Measurements from ENCODE around the gene MAP4K4.

MAP4K4 gene

DNA sequence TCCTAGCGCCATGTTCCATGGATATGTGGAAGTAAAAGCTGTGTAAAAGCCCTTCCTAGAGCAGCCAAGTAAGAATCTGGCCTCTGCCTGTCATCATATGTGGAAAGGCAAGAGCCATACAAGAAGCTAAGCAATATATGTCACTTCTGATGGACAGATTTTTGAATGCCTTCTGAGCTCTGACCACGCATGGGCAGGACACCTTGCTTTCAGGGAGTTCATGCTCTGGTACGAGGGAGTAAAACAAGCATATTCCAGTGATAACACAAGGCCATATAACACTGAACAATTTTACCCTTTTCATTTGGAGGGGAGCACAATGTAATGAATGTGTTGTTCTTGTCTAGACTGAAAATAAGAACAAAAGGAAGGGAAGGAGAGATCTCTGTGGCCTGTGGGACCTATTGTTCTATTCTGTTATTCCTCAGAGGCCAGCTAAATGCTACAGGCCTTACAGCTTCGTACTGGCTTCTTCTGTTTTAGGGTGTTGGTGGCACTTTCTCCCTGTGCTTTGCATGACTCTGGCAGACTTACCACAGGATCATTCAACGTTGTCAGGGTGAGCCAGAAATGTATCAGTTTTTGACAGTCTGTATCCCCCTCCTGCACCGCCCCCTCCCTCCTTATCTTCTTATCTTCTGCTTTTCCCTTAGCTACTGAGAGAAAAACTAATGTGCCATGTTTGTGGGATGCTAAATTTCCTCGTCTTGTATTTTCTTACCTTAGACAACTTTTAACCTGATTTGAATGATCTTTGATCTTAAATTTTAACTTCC, 99.5 kb downstream of the MAP4K4 start:
- H3K9ac ChIP-seq (ENCODE audit: low read length), result no peak overlapping the region
- H3K9me3 ChIP-seq (ENCODE audit: insufficient read depth, low read length), result no peaks in the 10 kb centered on the region
- no peak overlapping the region for H2AFZ ChIP-seq (ENCODE audit: low read depth, low read length, severe bottlenecking)
- H3F3A ChIP-seq (ENCODE audit: insufficient read depth), result no peaks in the 10 kb centered on the region; the same call in 1 of the 2 replicates
- no peaks in the 10 kb centered on the region for H3K27me3 ChIP-seq (ENCODE audit: low read length)
- H3K4me3 ChIP-seq (ENCODE audit: insufficient read depth, low read length, poor library complexity, severe bottlenecking), result no peak overlapping the region
- no peak overlapping the region for H3K4me2 ChIP-seq (ENCODE audit: low read depth, low read length, poor library complexity, severe bottlenecking)
- TF ChIP-seq, protein P1, sequence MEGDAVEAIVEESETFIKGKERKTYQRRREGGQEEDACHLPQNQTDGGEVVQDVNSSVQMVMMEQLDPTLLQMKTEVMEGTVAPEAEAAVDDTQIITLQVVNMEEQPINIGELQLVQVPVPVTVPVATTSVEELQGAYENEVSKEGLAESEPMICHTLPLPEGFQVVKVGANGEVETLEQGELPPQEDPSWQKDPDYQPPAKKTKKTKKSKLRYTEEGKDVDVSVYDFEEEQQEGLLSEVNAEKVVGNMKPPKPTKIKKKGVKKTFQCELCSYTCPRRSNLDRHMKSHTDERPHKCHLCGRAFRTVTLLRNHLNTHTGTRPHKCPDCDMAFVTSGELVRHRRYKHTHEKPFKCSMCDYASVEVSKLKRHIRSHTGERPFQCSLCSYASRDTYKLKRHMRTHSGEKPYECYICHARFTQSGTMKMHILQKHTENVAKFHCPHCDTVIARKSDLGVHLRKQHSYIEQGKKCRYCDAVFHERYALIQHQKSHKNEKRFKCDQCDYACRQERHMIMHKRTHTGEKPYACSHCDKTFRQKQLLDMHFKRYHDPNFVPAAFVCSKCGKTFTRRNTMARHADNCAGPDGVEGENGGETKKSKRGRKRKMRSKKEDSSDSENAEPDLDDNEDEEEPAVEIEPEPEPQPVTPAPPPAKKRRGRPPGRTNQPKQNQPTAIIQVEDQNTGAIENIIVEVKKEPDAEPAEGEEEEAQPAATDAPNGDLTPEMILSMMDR (IDR thresholded peaks at IDR 0.05; ENCODE audit: insufficient read depth, low read length, poor library complexity, severe bottlenecking), result no peak
- TF ChIP-seq EZH2phosphoT487 (conservative IDR thresholded peaks at IDR 0.05; ENCODE audit: low read length), result no peak
- H3K9me2 ChIP-seq (replicated peaks; ENCODE audit: insufficient read depth, low read length), result no peaks in the 10 kb centered on the region
- H3K27ac ChIP-seq (ENCODE audit: low read depth, low read length), result no peak overlapping the region
- H3K36me3 ChIP-seq (ENCODE audit: low read length), result no peaks in the 10 kb centered on the region
- peaks cover 95% of the 10 kb centered on the region for H3K79me2 ChIP-seq (ENCODE audit: insufficient read depth, low read length)
- peaks cover 16% of the 10 kb centered on the region; the same call in 1 of the 2 replicates for H4K20me1 ChIP-seq (ENCODE audit: low read depth, low read length)

DNA sequence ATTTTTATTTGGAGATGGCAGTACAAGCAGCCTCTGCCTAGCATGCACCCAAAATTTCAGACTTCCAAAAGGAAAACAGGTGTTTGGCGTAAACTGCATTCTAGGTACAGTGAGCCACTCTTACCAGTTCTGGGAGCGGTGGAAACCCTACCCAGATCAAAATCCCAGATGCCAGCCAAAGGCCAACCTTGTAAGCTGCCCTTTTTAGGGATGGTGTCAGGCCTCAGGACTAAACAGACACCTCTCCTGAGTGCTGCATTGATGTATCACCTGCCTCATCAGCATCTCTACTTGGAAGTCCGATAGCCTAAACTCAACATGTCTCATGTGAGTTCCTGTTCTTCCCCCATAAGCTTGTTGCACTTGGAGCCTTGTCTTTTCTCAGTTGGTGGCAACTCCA, 104.0 kb downstream of the MAP4K4 start:
- H3K27ac ChIP-seq (ENCODE audit: low read depth, low read length), result no peak overlapping the region
- H3K27me3 ChIP-seq (ENCODE audit: low read length), result no peaks in the 10 kb centered on the region
- no peak overlapping the region for H3K4me2 ChIP-seq (ENCODE audit: low read depth, low read length, poor library complexity, severe bottlenecking)
- peaks cover 5% of the 10 kb centered on the region; the same call in 1 of the 2 replicates for H4K20me1 ChIP-seq (ENCODE audit: low read depth, low read length)
- no peaks in the 10 kb centered on the region for H3K36me3 ChIP-seq (ENCODE audit: low read length)
- H3F3A ChIP-seq (ENCODE audit: insufficient read depth), result no peaks in the 10 kb centered on the region
- H3K9me2 ChIP-seq (replicated peaks; ENCODE audit: insufficient read depth, low read length), result no peaks in the 10 kb centered on the region
- no peak overlapping the region for H3K9ac ChIP-seq (ENCODE audit: low read length)
- H2AFZ ChIP-seq (ENCODE audit: low read depth, low read length, severe bottlenecking), result no peak overlapping the region
- H3K4me3 ChIP-seq (ENCODE audit: insufficient read depth, low read length, poor library complexity, severe bottlenecking), result no peak overlapping the region
- TF ChIP-seq, protein P1 (IDR thresholded peaks at IDR 0.05; ENCODE audit: insufficient read depth, low read length, poor library complexity, severe bottlenecking), result no peak
- TF ChIP-seq EZH2phosphoT487 (conservative IDR thresholded peaks at IDR 0.05; ENCODE audit: low read length), result no peak
- peaks cover 97% of the 10 kb centered on the region for H3K79me2 ChIP-seq (ENCODE audit: insufficient read depth, low read length)
- no peaks in the 10 kb centered on the region for H3K9me3 ChIP-seq (ENCODE audit: insufficient read depth, low read length)

DNA sequence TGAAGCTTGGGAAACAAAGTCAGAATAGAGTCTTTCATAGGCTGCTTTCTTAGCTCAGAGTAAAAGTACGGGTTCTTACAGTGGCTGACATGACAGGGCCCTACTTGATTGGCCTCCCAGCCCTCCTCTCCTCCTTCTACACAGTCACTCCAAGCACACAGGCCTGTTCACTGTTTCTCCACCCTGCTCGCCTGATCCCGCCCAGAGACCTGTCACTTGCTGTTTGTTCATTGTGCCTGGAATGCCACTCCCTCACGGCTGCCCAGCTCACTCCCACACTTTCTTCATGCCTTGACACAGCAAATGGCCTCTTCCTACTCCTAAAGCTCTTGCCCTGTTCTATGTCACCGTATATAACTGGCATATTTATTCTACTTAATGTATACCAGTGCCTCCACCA, 104.8 kb downstream of the MAP4K4 start:
- Histone ChIP-seq H3K27me3 (ENCODE audit: low read length) (no peaks in the 10 kb centered on the region), H3K9me3 (ENCODE audit: insufficient read depth, low read length) (no peaks in the 10 kb centered on the region), H3K4me2 (ENCODE audit: low read depth, low read length, poor library complexity, severe bottlenecking) (no peak overlapping the region), H3K9me2 (replicated peaks; ENCODE audit: insufficient read depth, low read length) (no peaks in the 10 kb centered on the region), H3K79me2 (ENCODE audit: insufficient read depth, low read length) (peaks cover 97% of the 10 kb centered on the region), H2AFZ (ENCODE audit: low read depth, low read length, severe bottlenecking) (no peak overlapping the region), H4K20me1 (ENCODE audit: low read depth, low read length) (no peaks in the 10 kb centered on the region; the same call in 1 of the 2 replicates), H3F3A (ENCODE audit: insufficient read depth) (no peaks in the 10 kb centered on the region), H3K36me3 (ENCODE audit: low read length) (no peaks in the 10 kb centered on the region), H3K4me3 (ENCODE audit: insufficient read depth, low read length, poor library complexity, severe bottlenecking) (no peak overlapping the region), H3K9ac (ENCODE audit: low read length) (no peak overlapping the region), H3K27ac (ENCODE audit: low read depth, low read length) (no peak overlapping the region)
- TF ChIP-seq, protein P1 (IDR thresholded peaks at IDR 0.05; ENCODE audit: insufficient read depth, low read length, poor library complexity, severe bottlenecking), result no peak
- no peak for TF ChIP-seq EZH2phosphoT487 (conservative IDR thresholded peaks at IDR 0.05; ENCODE audit: low read length)
